HepG2 (cell line): ENCODE results near the gene FAM131A.

Source experiments
- BRF2 ChIP-seq: sonication (generic); formaldehyde crosslinking; IDR thresholded peaks from 2 replicates; pipeline ENCODE4 v1.8.1; 2022; ENCODE audit warnings: mild to moderate bottlenecking, missing genetic modification reagents
- CTCF ChIP-seq: sonication (generic); formaldehyde crosslinking; IDR thresholded peaks from 2 replicates; pipeline ENCODE4 v1.5.0; 2020; ENCODE audit warnings: mild to moderate bottlenecking, missing genetic modification reagents, moderate library complexity
- MAZ ChIP-seq, 2 experiments: sonication (generic) in 1 of 2; formaldehyde crosslinking in 1 of 2; IDR thresholded peaks; 2 replicates each; pipeline versions ENCODE4 v1.5.0 to v1.6.1; 2012 to 2020; ENCODE audit warnings: low read depth in 2 of 2, mild to moderate bottlenecking in 2 of 2, borderline replicate concordance in 1 of 2, improper control_type of control experiment in 1 of 2, low read length in 1 of 2, missing genetic modification reagents in 1 of 2, moderate library complexity in 1 of 2

GRCh38 chr3:184325715-184326369, 11.6 kb upstream of the FAM131A start:
- TF ChIP-seq CTCF, result no peak
- TF ChIP-seq MAZ (IDR thresholded peaks at IDR 0.05; ENCODE audit: borderline replicate concordance, low read depth, low read length), result no peak
- no peak for TF ChIP-seq MAZ (CRISPR knock-in tag; IDR thresholded peaks at IDR 0.05; ENCODE audit: low read depth)
- TF ChIP-seq BRF2 (CRISPR knock-in tag), result no peak
